ENCODE measurements around the gene GSG1L. TPM values are rescaled to one million over a fixed set of nuclear protein-coding genes. Genes with fewer than 3 reads are reported as not detected.

The GSG1L gene
- polyA plus RNA-seq, 3 donors, result 0.10 to 0.11 TPM; not detected in 1

DNA sequence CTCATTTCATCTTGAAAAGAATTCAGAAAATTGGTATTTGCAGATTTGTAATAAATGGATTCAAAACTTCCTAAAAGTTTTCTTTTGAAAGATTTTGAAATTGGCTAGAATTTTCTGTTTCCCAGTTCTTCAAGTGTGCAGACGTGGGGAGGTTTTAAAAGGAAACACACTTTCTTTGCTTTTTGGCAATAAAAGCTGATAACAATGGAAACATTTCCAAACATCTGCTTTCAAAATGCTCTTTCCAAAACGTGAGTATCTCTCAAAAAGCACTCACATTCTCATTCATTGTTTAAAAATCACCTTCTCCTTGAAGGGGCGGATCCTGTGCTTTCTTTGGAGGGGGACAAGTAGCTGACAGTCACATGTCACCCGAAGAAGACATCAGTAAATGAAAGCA is 8.6 kb upstream of the GSG1L start:
- 37 to 46% (median 44%) methylated on average over 4 of the region's 4 CpGs for WGBS, 3 donors
- H3K27ac ChIP-seq (ENCODE audit: low read depth, low read length), result no peak overlapping the region

DNA sequence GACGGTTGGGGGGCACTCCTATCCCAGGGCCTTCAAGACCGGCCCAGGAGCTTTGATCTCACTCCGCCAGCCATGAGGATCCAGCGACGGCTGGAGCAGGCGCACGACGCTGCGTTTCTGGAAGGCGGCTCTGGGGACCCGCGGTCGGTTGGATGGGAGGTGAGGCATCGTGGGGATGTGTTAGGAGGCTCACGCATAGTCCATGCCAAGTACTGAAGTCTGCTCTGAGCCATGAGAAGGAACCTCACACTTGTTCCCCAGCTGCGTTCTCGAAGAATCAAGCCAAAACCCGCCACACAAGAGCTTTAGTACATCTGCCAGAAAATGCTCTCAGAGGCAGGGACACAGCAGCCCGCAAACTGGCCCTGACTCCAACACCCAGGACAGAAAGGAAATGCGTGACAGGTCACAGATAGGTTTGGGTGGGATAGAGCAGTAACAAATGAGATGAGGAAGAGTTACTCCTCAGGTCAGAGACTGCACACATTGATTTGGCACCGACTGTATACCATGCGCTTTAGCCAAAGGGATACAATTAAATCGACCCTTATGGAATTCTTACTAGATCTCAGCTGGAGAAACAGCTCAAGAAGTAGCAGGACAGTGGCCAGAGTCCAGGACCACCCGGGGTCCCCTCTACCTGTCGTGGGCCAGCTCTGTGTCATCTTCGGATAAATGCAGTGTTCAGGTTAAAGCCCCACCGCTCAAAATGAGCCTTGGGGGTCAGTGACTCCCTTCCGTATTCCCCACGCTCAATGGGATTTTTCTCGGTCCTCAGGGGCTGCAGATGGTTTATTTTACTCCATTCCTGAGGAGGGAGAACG is 6.7 kb upstream of the GSG1L start:
- no peak overlapping the region for H3K27ac ChIP-seq (ENCODE audit: low read depth, low read length)
- 63 to 66% (median 65%) methylated on average over 31 of the region's 31 CpGs for WGBS, 3 donors

GRCh38 chr16:28068976-28069375 is 5.5 kb upstream of the GSG1L start:
- H3K27ac ChIP-seq (ENCODE audit: low read depth, low read length), result no peak overlapping the region
- 76 to 90% (median 86%) methylated on average over 7 of the region's 7 CpGs for WGBS, 3 donors

- H3K27ac ChIP-seq (ENCODE audit: low read depth, low read length), result no peak overlapping the region
- 68 to 83% (median 78%) methylated on average over 14 of the region's 14 CpGs for WGBS, 3 donors
Measured at GRCh38 chr16:28067604-28068379, 4.3 kb upstream of the GSG1L start.

GRCh38 chr16:28064706-28065249 is 1.3 kb upstream of the GSG1L start:
- WGBS, 3 donors, result 28 to 78% (median 76%) methylated on average over 15 of the region's 15 CpGs
- H3K27ac ChIP-seq (ENCODE audit: low read depth, low read length), result no peak overlapping the region

DNA sequence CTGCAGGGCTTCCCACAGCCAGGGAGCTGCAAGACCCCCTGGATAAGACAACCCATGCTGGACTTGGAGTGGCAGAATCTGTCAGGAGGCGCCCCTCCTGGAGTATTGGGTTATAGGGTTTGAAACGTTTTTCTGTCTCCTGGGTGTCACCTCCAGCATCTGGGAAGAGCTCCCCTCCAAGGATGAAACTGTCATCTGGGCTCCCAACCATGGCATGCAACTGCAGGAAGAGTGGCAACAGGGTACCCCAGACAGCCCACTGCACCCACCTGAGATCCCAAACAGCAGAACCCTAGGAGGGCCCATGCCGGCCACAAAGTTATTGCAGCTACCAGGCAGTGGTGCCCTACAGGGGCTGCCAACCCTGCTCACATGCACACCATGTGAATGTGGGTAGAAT is 636 bp upstream of the GSG1L start:
- no peak overlapping the region for H3K27ac ChIP-seq (ENCODE audit: low read depth, low read length)
- WGBS, 3 donors, result 35 to 53% (median 52%) methylated on average over 3 of the region's 3 CpGs

GRCh38 chr16:28062847-28063521 is 530 bp downstream of the GSG1L start:
- 1% methylated on average over 43 to 99 of the region's 99 CpGs for WGBS, 3 donors

GRCh38 chr16:28062261-28062846 is 1.2 kb downstream of the GSG1L start:
- 9 to 12% (median 11%) methylated on average over 22 to 39 of the region's 39 CpGs for WGBS, 3 donors
- H3K27ac ChIP-seq (ENCODE audit: low read depth, low read length), result no peak overlapping the region

More at GRCh38 chr16:28062847-28063521, 530 bp downstream of the GSG1L start:
- H3K27ac ChIP-seq (ENCODE audit: low read depth, low read length), result no peak overlapping the region

- 62 to 85% (median 76%) methylated on average over 10 of the region's 10 CpGs for WGBS, 3 donors
- H3K27ac ChIP-seq (ENCODE audit: low read depth, low read length), result no peak overlapping the region
Measured at GRCh38 chr16:28061352-28062101, 2.0 kb downstream of the GSG1L start.

DNA sequence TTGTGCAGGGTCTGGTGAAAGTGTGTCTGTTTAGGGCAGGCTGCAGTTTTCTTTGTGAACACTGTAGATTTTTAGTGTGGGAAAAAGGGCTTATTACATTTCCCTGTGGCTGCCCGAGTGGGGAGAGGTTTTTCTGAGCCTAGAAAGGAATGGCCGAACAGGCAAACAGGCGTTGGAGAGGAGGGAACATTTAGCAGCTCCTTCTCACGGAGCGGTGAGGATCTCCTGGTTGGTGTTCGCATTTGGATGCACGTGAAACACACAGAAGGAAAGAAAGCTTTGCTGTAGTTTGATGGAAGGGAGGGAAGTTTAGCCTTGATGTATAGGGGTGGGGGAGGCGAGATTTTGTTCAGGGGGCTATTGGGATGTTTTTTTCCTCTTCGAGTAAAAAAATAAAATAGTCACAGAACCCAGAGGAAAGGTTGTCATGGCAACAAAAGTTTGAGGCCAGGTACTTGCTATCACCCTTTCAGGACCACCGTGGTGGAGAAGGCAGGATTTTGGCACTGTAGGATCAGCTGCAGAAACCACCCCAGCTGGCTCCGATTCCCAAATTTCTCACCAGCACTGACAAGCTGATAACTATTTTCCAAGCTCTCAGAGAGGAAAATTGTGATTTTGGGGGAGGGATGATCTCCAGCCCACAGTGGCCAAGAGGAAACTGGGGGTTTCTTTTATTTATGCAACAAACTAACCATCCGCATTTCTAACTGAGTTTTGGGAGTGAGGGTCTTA is 3.5 kb downstream of the GSG1L start:
- H3K27ac ChIP-seq (ENCODE audit: low read depth, low read length), result no peak overlapping the region
- 18 to 30% (median 24%) methylated on average over 12 of the region's 12 CpGs for WGBS, 3 donors

DNA sequence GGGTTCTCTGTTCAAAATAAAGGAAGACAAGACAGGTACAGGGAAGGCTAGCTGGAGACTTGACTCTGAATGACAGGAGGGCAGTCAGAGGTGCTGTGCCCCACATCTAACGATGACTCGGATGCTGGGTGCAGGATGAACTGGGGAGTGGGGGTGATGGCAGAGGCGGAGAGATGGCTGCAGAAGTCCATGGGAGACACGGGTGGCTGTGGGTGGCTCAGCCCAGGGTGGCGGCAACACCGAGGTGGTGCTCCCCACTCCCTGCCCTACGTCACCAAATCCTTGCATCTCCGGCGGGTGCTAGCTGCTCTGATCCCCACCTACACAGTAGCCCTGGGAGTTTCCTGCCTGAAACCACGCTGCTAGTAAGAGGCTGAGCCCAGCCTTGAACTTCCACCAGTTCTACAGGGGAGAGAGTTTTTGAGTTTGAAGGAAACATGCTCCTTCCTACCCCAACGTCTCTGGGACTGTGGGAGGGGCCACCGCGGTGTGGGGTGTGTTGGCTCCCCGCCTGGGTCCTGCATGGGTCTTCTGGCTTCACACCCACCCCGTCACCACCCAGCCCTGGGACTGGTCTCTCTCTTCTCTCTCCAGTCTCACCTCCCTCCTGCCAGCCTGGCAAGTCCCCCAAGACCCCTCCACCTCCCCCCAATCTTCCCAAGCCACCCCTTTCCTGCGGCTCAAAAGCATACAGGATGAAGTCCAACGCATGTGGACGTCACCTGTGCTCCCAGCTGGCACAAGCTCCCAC is 4.5 kb downstream of the GSG1L start:
- WGBS, 3 donors, result 51 to 59% (median 57%) methylated on average over 18 of the region's 18 CpGs
- no peak overlapping the region for H3K27ac ChIP-seq (ENCODE audit: low read depth, low read length)

DNA sequence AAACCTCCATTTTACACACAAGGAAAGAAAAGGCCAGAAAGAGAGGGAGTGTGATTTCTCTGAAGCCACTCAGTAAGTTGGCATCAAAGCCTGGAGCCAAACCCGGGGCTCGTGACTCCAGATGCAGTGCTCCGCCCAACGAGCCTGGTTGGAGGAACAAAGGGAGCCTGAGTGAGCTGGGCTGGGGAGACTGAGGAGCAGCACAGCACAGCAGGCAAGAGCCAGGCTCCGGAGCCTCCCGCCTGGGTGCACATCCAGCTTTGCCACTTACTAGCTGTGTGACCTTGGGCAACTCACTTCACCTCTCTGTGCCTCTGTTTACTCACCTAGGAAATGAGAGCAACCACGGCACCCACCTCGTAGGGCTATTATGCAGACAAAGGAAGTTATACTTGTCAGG is 5.6 kb downstream of the GSG1L start:
- WGBS, 3 donors, result 71 to 82% (median 78%) methylated on average over 8 of the region's 8 CpGs

GRCh38 chr16:28053461-28053860 is 10.1 kb downstream of the GSG1L start:
- 24 to 38% (median 25%) methylated on average over 13 to 15 of the region's 15 CpGs for WGBS, 3 donors

More for the DNA sequence above, 5.6 kb downstream of the GSG1L start:
- no peak overlapping the region for H3K27ac ChIP-seq (ENCODE audit: low read depth, low read length)

GRCh38 chr16:28052274-28053128 is 11.0 kb downstream of the GSG1L start:
- no peak overlapping the region for H3K27ac ChIP-seq (ENCODE audit: low read depth, low read length)
- 60 to 85% (median 76%) methylated on average over 8 of the region's 8 CpGs for WGBS, 3 donors

More at GRCh38 chr16:28053461-28053860, 10.1 kb downstream of the GSG1L start:
- H3K27ac ChIP-seq (ENCODE audit: low read depth, low read length), result no peak overlapping the region

- WGBS, 3 donors, result 74 to 85% (median 83%) methylated on average over 7 of the region's 7 CpGs
- no peak overlapping the region for H3K27ac ChIP-seq (ENCODE audit: low read depth, low read length)
Measured at GRCh38 chr16:28051486-28051885, 12.0 kb downstream of the GSG1L start.

DNA sequence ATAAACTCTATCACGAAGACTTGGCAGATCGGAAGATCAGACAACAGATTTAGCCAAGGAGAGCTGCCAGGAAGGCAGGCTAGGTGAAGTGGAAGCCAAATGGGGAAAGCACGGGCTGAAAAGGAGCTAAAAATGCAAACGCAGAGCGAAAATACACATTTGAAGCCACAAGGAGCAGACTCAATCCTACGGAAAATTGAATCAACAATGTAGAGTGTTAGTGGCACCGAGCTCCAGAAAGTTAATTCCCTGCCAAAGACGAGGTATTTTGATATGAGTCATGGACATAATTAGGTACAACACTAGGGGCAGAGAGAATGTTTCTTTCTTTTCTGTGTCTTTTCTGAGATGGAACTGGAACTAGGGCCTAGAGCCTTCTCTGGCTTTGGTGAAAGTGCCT is 20.7 kb downstream of the GSG1L start:
- WGBS, 3 donors, result 66 to 69% (median 68%) methylated on average over 8 of the region's 8 CpGs

More for the DNA sequence above, 20.7 kb downstream of the GSG1L start:
- no peak overlapping the region for H3K27ac ChIP-seq (ENCODE audit: low read depth, low read length)

Data from adipose tissue (tissue), 3 donors.